Measurements from ENCODE around the gene FBXW11.

DNA sequence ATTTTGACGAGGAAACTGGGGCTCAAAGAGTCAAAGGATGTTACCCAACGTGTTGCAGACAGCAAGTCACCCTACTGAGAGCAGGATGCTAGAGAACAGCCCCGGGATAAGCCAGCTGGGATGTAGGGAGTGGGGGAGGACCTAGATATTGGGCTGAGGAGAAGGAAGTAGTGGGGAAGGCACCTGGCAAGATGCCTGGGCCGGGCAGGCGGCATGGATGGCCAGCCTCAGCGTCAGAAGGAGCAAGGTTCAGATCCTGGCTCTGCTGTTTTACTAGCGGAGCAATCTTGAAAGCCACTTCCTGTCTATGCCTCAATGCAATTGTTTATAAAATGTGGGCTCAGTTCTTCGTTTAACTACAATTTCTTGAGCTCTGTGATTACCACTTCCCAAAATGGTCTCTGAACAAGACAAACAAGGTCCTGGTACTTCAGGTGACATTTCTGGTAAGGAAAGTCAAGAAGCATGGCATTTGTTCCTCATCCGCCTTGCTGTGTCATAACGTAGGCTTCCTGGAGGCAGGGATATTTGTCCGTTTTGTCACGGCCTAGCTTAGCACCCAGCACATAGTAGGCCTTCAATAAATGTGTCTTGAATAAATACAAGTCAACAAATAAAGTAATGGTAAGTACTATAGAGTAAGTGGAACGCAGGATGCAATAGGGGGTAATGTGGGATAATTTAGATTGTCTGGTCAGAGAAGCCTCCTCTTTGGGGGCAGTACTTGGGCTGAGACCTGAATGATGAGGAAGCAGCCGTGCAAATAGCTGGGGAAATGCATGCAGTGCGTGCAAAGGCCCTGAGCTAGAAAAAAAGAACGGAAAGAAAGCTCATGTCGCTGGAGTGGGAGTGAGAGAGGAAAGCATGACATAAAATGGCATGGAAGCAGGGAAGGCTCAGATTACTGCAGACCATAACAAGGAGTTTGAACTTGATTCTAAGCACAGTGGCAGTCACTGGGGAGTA is 150.4 kb downstream of the FBXW11 start:
- TF ChIP-seq CTCF (conservative IDR thresholded peaks at IDR 0.05; ENCODE audit: low read length) (no peak), EZH2phosphoT487 (IDR thresholded peaks at IDR 0.05; ENCODE audit: borderline replicate concordance) (no peak)

Data from Loucy (cell line).